MG63 (cell line): ENCODE data around the gene PRKCZ. TPM values are rescaled to one million over a fixed set of nuclear protein-coding genes. Genes with fewer than 3 reads are reported as not detected.

Source experiments
- DNase-seq: peaks from one replicate; pipeline ENCODE4 v3.0.0-alpha.2; 2020
- H3K27me3 ChIP-seq: fragments of 250-450 bp; sonication (Bioruptor Pico); 2 replicates; pipeline ENCODE4 v1.5.1; 2020; ENCODE audit warnings: mild to moderate bottlenecking, moderate library complexity
- H3K36me3 ChIP-seq: fragments of 250-450 bp; sonication (Bioruptor Pico); 2 replicates; pipeline ENCODE4 v1.5.1; 2020; ENCODE audit warnings: mild to moderate bottlenecking, moderate library complexity
- H3K4me3 ChIP-seq: fragments of 250-450 bp; sonication (Bioruptor Pico); 2 replicates; pipeline ENCODE4 v1.5.1; 2020; ENCODE audit warnings: mild to moderate bottlenecking, moderate library complexity
- H3K9me3 ChIP-seq: fragments of 250-450 bp; sonication (Bioruptor Pico); 2 replicates; pipeline ENCODE4 v1.5.1; 2020; ENCODE audit warnings: mild to moderate bottlenecking, moderate library complexity
- total RNA-seq: library from RNA; depleted of rRNA; stranded (reverse); fragments of >200 nt; shearing (Covaris generic); gene quantifications from 2 replicates; pipeline ENCODE4 v1.2.3, GENCODE V29; 2014; ENCODE audit warnings: low replicate concordance

Gene PRKCZ
- total RNA-seq, 1 experiment from 2014 or later: 5.3 TPM

- Histone ChIP-seq H3K36me3 (no peaks in the 10 kb centered on the region), H3K9me3 (no peaks in the 10 kb centered on the region), H3K27me3 (peaks cover 21% of the 10 kb centered on the region), H3K4me3 (no peak overlapping the region)
- DNase-seq: no peak
Measured at GRCh38 chr1:2021550-2021949, 28.7 kb upstream of the PRKCZ start.

DNA sequence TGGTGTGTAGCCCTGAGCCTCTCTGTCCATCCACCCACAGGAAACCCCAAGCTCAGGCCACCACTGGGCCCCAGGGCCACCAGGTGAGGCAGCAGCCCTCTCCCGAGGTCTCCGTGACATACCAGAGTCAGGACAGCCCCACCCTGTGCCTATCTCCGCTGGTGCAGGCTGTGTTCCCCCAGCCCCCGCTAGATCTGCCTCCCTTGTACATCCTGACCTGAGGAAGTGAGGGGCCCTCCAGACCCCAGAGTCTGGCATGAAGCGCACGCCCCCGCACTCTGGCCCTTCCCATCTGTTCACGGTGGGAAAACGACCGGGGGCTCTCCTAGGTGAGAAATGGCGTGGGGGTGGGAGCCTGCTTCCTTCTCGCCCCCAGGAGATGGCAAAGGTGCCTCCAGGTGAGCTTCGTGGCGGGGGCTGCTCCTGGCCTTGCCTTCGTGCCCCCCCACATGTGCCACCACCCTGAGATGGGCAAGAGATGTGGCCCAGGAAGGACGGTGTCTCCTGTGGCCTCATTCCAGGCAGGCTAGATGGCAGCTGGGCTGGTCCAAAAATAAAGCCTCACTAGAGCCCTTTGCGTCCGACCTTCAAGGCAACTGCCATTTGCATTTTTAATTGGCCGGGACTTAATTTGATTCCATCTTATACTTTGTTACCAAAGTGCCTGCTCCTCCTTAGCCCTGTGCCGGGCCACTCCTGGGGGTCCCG, 28.0 kb upstream of the PRKCZ start:
- Histone ChIP-seq H3K27me3 (peaks cover 21% of the 10 kb centered on the region), H3K4me3 (no peak overlapping the region), H3K36me3 (no peaks in the 10 kb centered on the region), H3K9me3 (no peaks in the 10 kb centered on the region)
- no peak for DNase-seq

DNA sequence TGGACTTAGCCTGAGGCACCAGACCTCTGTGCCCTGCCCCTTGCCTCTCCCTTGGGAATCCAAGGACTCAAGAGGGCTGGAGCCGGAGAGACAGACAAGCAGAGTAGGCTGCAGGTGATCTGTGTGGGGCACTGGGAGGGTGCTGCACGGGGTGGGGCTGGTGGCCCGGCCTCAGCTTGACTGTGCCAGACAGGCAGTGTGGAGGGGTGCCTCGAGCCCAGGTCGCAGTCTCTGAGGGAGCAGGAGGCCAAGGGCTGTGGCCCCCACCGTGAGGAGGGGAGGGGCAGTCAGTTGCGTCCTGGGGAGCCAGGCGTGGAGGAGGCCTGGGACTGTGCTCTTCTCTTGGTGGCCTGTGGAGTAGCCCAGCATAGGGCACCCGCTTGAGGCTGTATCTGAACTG, 27.0 kb upstream of the PRKCZ start:
- Histone ChIP-seq H3K9me3 (no peaks in the 10 kb centered on the region), H3K36me3 (no peaks in the 10 kb centered on the region), H3K27me3 (peaks cover 21% of the 10 kb centered on the region), H3K4me3 (no peak overlapping the region)
- DNase-seq: no peak

GRCh38 chr1:2024451-2024850, 25.8 kb upstream of the PRKCZ start:
- Histone ChIP-seq H3K9me3 (no peaks in the 10 kb centered on the region), H3K36me3 (no peaks in the 10 kb centered on the region), H3K27me3 (peaks cover 21% of the 10 kb centered on the region), H3K4me3 (no peak overlapping the region)
- DNase-seq: no peak

DNA sequence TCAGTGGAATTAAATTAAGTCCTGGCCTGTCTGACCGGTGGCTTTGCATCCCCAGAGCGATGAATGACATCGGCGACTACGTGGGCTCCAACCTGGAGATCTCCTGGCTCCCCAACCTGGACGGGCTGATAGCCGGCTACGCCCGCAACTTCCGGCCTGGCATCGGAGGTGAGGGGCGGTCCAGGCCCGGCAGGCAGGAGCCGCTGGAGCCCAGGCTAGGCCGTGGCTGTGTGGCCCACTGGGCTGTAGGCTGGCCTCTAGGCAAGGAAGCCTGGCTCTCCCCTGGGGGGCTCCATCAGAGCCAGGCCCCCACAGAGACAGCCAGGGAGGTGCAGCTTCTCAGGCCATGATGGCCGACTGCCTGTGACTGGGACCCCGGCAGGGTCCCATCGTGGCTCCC, 25.3 kb upstream of the PRKCZ start:
- Histone ChIP-seq H3K27me3 (peaks cover 17% of the 10 kb centered on the region), H3K4me3 (no peak overlapping the region)

DNA sequence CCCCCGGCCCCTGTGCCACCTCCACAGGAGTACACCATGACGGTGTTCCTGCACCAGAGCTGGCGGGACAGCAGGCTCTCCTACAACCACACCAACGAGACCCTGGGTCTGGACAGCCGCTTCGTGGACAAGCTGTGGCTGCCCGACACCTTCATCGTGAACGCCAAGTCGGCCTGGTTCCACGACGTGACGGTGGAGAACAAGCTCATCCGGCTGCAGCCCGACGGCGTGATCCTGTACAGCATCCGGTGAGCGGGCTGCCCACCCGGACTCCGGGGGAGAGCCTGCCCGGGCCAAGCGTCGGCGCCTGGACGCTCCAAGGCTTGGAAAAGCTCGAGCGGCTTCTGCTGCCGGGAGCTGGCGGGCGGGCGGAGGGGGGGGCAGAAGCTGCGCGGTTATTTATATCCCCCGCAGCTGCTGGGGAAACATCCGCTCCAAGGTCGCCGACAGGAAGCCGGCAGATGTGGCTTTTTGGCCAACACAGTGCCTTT, 24.7 kb upstream of the PRKCZ start:
- H3K4me3 ChIP-seq: no peak overlapping the region
- no peak for DNase-seq
- no peaks in the 10 kb centered on the region for H3K36me3 ChIP-seq
- no peaks in the 10 kb centered on the region for H3K9me3 ChIP-seq
- peaks cover 10% of the 10 kb centered on the region for H3K27me3 ChIP-seq

More for the DNA sequence above, 25.3 kb upstream of the PRKCZ start:
- no peaks in the 10 kb centered on the region for H3K36me3 ChIP-seq
- H3K9me3 ChIP-seq: no peaks in the 10 kb centered on the region
- no peak for DNase-seq

DNA sequence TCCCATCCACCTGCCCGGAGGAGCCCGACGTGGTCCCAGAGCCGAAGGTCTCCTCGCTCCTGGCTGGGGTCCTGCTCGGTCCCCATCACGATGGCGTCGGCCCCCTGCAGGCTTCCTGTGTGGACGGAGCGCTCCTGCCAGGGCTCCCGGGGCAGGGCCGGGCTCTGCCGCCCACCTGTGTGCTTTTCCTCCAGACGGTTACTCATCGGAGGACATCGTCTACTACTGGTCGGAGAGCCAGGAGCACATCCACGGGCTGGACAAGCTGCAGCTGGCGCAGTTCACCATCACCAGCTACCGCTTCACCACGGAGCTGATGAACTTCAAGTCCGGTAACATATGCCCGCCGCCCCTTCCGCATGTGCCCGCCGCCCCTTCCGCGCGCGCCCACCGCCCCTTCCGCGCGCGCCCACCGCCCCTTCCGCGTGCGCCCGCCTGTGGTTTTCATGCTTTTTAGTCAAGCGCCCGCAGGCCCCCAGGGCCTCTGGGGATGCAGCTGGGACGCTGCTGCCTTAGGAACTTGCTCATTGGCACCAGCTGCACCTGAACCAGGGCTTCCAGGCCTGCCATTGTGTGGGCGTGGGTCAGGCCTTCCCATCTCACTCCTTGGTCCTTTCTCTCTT, 22.1 kb upstream of the PRKCZ start:
- no peaks in the 10 kb centered on the region for H3K9me3 ChIP-seq
- no peak overlapping the region for H3K4me3 ChIP-seq
- DNase-seq: no peak
- no peaks in the 10 kb centered on the region for H3K27me3 ChIP-seq
- H3K36me3 ChIP-seq: no peaks in the 10 kb centered on the region

DNA sequence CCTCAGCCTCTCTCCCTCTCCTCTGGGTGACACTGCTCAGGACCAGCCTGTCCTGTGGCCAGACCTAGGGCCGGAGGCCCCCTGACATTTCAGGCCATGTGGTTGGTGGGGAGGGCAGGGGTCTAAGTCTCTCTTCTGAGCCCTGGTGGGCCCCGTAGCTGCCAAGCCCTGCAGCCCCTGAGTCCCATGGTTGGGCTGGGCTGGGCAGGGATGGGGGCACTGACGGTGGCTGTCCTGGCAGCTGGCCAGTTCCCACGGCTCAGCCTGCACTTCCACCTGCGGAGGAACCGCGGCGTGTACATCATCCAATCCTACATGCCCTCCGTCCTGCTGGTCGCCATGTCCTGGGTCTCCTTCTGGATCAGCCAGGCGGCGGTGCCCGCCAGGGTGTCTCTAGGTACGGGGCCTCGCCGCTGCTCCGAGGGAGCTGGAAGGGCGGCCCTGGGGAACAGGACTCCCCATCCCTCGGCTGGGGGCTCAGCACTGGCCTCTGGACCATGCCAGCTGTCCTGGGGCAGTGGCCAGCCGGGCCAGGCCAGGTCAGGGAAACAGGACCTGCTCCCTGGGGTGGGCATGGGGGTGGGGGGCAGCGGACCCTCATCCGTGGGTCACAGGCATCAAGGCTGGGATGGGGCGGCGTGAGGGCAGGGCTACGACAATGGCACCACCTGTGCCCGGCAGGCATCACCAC, 21.2 kb upstream of the PRKCZ start:
- H3K36me3 ChIP-seq: no peaks in the 10 kb centered on the region
- H3K4me3 ChIP-seq: no peak overlapping the region
- H3K9me3 ChIP-seq: no peaks in the 10 kb centered on the region
- no peak for DNase-seq
- no peaks in the 10 kb centered on the region for H3K27me3 ChIP-seq

- Histone ChIP-seq H3K36me3 (no peaks in the 10 kb centered on the region), H3K9me3 (no peaks in the 10 kb centered on the region), H3K4me3 (no peak overlapping the region), H3K27me3 (no peaks in the 10 kb centered on the region)
- DNase-seq: no peak
Measured at GRCh38 chr1:2029561-2029960, 20.6 kb upstream of the PRKCZ start.

DNA sequence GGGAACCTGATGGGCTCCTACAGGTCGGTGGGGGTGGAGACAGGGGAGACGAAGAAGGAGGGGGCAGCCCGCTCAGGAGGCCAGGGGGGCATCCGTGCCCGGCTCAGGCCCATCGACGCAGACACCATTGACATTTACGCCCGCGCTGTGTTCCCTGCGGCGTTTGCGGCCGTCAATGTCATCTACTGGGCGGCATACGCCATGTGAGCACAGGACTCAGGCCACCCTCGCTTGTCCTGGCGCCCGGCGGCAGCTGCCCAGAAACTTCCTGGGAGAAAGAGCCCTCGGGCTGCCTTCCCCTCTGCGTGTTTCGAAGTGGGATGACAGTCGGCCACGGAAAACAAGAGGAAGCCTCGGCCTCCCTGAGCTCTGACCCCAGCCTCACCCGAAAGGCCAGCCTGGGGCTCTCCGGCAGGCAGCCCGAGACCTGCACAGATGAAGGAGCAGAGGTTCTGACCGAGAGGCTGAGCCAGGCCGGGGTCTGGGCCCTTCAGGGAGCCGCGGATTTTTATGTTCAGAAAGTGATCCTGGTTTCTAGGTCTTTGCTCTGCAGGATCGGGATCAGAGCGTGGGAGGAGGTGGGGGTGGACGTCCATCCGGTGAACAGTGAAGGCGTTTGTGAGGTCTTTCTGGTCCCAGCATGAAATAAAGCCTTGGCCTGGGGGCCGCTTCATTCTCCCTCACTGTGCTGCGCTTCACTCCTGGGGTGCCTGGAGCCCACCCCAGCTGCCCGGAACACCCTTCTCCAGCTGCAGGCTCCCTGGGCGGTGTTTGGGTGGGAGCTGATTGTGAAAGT, 19.9 kb upstream of the PRKCZ start:
- no peaks in the 10 kb centered on the region for H3K9me3 ChIP-seq
- no peak for DNase-seq
- no peaks in the 10 kb centered on the region for H3K36me3 ChIP-seq

DNA sequence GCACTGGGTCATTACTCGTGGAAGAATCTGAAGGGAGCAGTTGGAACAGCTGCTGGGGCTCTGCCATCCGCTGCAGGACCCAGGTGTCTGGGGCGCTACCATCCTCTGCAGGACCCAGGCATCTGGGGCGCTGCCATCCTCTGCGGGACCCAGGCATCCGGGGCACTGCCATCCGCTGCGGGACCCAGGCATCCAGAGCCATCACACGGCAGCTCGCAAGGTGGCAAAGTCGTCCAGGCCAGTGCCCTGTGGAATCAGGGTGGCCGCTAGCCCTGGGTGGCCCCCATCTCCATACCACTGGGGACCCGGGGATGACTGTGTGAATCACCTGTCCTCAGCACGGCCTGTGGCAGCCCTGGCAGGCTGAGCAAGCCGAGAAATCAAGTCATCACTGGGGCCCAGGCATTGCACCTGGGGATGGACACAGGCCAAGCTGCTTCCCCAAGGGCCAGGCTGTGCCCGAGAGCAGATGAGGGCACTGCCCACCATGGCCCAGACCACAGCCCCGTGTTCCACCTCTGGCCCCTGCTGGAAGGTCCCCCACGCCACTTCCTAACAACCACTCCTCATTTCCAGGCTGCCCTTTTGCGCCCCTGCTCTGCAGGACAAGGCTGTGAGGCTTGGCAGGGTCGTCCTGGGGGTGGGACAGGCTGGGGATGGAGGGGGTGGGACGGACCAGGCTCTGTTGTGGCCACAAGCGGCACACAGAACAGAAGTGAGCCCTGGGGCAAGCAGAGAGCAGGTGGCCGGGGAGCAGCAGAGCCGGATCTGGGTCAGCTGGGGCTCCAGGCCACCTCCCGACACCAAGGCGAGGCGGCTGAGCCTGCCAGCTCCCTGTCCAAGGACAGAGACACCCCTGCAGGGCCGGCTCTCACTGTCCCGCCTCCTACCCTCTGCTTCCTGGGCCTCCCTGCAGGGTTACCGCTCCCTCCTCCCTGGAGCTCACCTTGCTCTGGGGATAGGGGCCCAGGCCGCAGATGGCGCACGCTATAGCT, 18.4 kb upstream of the PRKCZ start:
- H3K27me3 ChIP-seq: no peaks in the 10 kb centered on the region
- H3K4me3 ChIP-seq: no peak overlapping the region
- no peak for DNase-seq
- no peaks in the 10 kb centered on the region for H3K36me3 ChIP-seq
- no peaks in the 10 kb centered on the region for H3K9me3 ChIP-seq

More for the DNA sequence above, 19.9 kb upstream of the PRKCZ start:
- no peak overlapping the region for H3K4me3 ChIP-seq
- no peaks in the 10 kb centered on the region for H3K27me3 ChIP-seq

GRCh38 chr1:2032737-2033136, 17.5 kb upstream of the PRKCZ start:
- H3K9me3 ChIP-seq: no peaks in the 10 kb centered on the region
- no peaks in the 10 kb centered on the region for H3K36me3 ChIP-seq
- DNase-seq: no peak
- H3K27me3 ChIP-seq: no peaks in the 10 kb centered on the region
- H3K4me3 ChIP-seq: no peak overlapping the region

- H3K27me3 ChIP-seq: no peaks in the 10 kb centered on the region
- no peaks in the 10 kb centered on the region for H3K36me3 ChIP-seq
- no peak overlapping the region for H3K4me3 ChIP-seq
- no peak for DNase-seq
- H3K9me3 ChIP-seq: no peaks in the 10 kb centered on the region
Measured at GRCh38 chr1:2033165-2033564, 17.0 kb upstream of the PRKCZ start.

DNA sequence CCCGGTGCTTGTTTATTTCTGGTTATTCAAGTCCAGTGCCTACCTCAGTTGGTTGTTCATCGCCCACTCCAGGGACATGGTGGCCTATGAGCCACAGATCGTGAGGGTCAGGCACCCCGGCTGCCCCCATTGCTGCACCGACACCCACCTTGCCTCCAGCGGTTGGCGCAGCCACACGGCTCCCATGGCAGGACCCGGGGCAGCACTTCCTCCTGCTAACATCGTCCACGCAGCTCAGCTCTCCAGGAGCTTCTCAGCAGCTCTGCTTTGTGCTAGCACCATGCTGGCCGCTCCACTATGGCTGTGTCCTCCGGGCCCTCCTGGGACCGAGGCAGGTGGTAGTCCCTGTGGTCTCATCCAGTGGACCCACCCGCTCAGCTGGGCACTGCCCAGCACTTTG, 13.9 kb upstream of the PRKCZ start:
- Histone ChIP-seq H3K4me3 (no peak overlapping the region), H3K36me3 (no peaks in the 10 kb centered on the region), H3K27me3 (no peaks in the 10 kb centered on the region), H3K9me3 (no peaks in the 10 kb centered on the region)
- DNase-seq: no peak

GRCh38 chr1:2037314-2037979, 12.8 kb upstream of the PRKCZ start:
- Histone ChIP-seq H3K9me3 (no peaks in the 10 kb centered on the region), H3K36me3 (no peaks in the 10 kb centered on the region), H3K27me3 (no peaks in the 10 kb centered on the region), H3K4me3 (no peak overlapping the region)
- no peak for DNase-seq
